Measurements from ENCODE around the gene OXSR1.
"Not testable (repeated sequence)": the region's sequence is repeated elsewhere in the genome, so short reads cannot be mapped to it uniquely, and the experiment has no call there.

The OXSR1 gene

DNA sequence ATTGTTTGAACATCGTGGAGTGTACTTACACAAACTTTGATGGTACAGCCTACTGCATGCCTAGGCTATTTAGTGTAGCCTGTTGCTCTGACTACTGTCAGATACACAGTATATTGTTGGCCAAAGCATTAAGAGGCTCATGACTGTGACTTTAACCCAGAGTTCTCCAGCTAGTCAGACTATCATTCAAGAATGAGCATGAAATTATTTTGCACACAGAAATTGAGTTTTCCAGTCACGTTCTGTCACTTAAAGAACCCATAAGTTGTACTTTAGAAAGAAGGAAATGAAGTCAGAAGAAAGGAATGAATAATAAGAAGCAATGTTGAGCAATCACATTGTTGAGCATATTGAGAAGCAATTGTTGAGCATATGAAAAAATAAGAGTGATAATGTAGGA, 62.7 kb downstream of the OXSR1 start:
- DNase-seq (ENCODE audit: low read depth), result peak; percentile 74

DNA sequence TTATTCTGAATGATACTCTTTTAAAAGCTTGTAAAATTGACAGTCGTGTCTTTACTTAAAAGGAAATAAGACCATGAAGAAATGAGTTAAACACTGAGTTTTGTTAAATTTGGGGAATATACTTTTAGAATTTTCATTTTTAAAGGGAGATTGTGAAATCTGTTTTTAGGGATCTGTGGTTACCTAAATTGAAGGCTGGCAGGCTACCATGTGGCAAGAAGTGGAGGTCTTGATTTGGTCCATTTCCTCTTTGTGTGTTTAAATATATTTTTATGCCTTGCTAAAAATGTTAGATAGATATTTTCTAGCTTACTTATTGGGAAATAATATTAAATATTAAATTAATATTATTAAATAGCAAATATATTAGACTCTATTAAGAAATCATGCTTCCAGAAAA, 63.7 kb downstream of the OXSR1 start:
- DNase-seq (ENCODE audit: low read depth), result no peak

DNA sequence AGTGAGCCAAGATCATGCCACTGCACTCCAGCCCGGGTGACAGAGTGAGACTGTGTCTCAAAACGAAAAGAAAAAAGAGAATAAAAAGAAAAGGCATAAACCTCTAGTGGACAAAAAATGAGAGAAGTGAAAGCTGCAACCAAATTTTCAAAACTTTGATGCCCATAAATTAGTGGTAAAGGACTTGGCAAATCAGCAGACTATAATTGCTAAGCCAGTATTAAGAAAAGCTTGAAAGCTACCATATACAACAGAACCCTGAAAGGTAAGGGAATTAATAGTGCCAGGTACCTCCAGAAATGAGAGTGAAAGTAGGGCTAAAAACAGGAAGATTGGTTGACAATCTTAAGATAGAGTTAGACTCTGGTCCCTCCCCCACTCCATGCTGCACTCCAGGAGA, 67.4 kb downstream of the OXSR1 start:
- no peak for DNase-seq (ENCODE audit: low read depth)

- no peak for DNase-seq (ENCODE audit: low read depth)
Measured at GRCh38 chr3:38235466-38235865, 70.1 kb downstream of the OXSR1 start.

DNA sequence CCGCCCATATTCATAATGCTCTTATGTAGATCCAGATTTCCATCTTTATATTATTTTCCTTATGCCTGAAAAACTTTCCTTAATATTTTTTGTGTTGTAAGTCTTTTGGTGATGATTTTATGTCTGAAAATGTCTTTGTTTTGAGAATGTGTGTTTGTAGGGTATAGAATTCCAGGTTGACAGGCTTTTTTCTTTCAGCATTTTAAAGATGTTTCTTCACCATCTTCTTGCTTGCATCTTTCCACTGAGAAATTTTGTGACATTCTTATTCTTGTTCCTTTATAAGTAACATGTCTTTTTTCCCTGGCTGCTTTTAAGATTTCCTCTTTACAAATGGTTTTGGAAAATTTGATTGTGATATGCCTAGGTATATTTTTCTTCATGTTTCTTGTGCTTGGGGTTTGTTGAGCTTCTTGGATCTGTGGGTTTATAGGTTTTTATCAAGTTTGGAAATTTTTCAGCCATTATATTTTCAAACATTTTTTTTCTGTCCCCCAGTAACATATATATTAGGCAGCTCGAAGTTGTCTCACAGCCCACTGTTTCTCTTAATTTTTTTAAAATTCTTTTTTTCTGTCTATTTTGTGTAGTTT, 73.2 kb downstream of the OXSR1 start:
- no peak for DNase-seq (ENCODE audit: low read depth)

DNA sequence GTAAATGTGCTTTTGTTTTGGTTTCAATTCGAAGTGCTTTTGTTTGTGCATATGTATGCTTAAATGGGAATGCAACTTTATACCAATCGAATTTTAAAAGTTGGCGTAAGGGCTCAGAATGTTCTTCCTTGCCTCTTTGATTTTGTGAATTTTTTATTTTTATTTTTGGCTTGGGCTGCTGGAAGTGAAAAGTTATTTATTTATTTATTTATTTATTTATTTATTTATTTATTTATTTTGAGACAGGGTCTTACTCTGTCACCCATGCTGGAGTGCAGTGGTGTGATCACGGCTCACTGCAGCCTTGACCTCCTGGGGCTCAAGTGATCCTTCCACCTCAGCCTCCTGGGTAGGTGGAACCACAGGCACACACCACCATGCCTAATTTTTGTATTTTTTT, 77.5 kb downstream of the OXSR1 start:
- DNase-seq (ENCODE audit: low read depth), result not testable (repeated sequence)

GRCh38 chr3:38245930-38246329, 80.6 kb downstream of the OXSR1 start:
- no peak for DNase-seq (ENCODE audit: low read depth)

DNA sequence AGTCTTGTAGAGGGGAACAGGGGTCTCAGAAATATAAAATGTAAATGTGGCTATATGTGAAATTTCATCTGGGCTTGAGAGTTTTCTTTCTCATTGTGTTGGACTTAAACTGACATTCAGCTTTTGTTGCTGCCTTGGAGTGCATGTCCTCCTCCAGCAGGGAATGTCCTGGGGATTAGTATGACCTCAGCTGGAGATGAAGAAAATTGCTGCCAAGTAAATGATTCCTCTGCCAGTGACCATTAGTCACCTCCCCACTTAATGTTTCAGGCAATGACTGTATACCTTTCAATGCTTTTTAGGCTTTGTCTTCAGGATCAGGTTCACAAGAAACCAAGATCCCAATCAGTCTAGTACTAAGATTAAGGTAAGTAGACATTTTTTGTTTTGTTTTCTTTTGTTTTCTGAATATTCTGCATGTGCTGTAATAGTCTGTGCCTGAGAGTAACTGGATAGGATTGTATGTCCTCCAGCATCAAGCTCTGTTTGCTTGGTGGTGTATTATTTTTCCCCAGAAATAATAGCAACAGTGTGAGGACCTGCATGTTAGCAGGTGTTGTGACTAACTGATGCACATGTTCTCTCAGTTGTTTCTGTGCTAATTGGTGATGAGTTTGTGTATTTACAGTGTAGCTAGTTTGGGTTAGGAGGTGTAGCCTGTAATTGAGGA, 82.2 kb downstream of the OXSR1 start:
- DNase-seq (ENCODE audit: low read depth), result peak; percentile 94

DNA sequence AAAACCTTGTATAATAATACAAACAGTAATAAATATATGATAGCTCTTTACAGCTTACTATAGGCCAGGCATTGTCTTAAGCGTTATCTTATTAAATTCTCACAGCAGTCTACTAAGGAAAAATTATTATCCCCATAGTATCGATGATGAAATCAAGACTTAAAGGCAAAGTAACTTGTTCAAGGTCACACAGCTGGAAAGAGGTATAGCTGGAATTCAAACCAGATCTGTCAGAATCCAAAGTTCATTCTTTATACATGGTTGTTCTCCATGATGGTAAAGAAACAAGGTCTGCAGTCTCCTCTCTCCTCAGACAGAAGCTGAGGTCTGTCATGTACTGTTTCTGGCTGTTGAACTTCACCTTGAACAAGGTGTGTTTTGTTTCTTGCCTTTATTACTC, 84.9 kb downstream of the OXSR1 start:
- no peak for DNase-seq (ENCODE audit: low read depth)

GRCh38 chr3:38251197-38251596, 85.9 kb downstream of the OXSR1 start:
- DNase-seq (ENCODE audit: low read depth), result no peak

GRCh38 chr3:38253704-38254103, 88.4 kb downstream of the OXSR1 start:
- no peak for DNase-seq (ENCODE audit: low read depth)

DNA sequence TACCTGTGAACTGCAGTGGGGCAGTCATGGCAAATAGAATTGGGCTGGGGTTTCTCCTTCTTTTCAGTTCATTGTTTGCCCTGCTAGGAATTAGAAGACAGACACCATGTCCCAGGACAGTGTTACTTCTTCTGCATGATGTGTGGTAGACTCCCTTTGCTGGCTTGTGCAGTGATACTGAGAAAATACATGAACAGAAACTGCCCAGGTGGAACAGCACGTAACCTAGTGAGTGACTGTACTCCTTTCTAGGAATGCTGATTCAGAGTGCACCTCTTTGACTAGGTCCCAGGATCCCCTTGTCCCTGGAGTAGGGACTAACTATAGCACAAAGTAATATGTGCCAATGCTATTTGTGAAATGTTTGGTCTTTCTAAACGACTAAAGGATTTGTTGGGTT, 89.5 kb downstream of the OXSR1 start:
- no peak for DNase-seq (ENCODE audit: low read depth)

GRCh38 chr3:38255627-38256026, 90.3 kb downstream of the OXSR1 start:
- DNase-seq (ENCODE audit: low read depth), result no peak

- no peak for DNase-seq (ENCODE audit: low read depth)
Measured at GRCh38 chr3:38257583-38257982, 92.2 kb downstream of the OXSR1 start.

GRCh38 chr3:38260474-38260873, 95.1 kb downstream of the OXSR1 start:
- no peak for DNase-seq (ENCODE audit: low read depth)

DNA sequence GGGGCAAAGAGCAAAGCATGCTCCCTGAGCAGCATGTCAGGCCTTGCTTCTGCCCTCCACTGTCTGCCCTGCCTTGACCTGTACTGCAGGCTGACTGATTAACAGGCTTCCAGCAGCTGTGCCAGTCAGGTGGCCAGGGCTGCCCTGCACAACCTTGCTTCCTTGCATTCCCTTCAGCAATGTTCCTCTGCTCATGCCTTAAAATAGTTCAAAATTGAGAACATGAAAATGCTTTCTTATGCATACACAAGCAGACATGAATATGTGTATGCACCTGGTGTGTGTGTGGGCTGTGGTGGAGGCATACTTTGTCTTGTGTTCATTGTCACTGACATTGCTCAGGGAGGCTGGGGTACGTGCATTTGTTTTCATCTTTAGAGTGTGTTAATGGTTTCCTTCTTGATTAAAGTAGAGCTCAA, 99.0 kb downstream of the OXSR1 start:
- DNase-seq (ENCODE audit: low read depth), result no peak

GRCh38 chr3:38264779-38265178, 99.4 kb downstream of the OXSR1 start:
- DNase-seq (ENCODE audit: low read depth), result no peak

- no peak for DNase-seq (ENCODE audit: low read depth)
Measured at GRCh38 chr3:38265604-38266307, 100.4 kb downstream of the OXSR1 start, which contains the start of gene SLC22A13. TSS of gene SLC22A13 (plus strand) at chr3:38265812. CDS start at chr3:38265861, 49 bp downstream.

DNA sequence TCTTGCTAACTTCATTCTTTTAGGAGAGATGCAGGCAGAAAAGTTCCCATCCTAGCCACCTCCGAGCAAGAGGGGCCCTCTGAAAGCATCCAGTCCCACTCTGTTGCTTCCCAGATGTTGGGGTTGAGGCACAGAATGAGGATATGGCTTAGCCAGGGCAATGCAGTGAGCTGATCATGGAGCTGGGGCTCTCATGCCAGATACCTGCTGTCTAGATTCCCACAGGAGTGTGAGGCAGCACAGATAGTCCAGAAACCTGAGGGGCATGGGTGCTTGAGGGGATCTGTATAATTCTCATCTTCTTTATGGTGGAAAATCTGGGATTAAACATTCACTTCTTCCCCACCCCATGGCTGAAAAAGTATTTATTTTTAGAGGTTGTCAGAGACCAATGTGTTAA, 101.5 kb downstream of the OXSR1 start:
- no peak for DNase-seq (ENCODE audit: low read depth)

DNA sequence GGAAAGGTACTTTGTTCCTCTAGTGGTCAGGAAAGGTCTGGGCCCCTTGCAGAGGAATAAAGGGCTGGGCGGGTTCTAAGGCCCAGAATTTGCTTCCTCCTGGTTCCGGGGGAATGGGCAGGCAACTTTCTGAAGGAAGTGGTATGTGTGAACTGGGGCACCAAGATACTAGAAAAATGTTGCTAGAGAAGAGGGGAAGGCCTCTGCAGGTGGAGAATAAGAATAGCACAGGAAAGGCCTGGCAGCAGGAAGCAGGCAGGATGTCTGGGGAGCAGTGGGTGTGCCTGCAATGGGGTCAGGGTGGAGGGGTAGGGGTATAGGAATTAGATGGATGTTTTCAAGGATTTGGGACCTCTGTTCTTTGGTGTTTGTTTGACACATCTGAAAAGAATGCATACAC, 102.3 kb downstream of the OXSR1 start:
- DNase-seq (ENCODE audit: low read depth), result no peak

- DNase-seq (ENCODE audit: low read depth), result no peak
Measured at GRCh38 chr3:38268087-38268486, 102.8 kb downstream of the OXSR1 start.

GRCh38 chr3:38268522-38268921, 103.2 kb downstream of the OXSR1 start:
- no peak for DNase-seq (ENCODE audit: low read depth)

- no peak for DNase-seq (ENCODE audit: low read depth)
Measured at GRCh38 chr3:38270606-38271005, 105.3 kb downstream of the OXSR1 start.

Measured in iris pigment epithelial cell (primary cell).